Small intestine (tissue), 7 donors: Measurements from ENCODE around the gene ERH. TPM values are rescaled to one million over a fixed set of nuclear protein-coding genes. Genes with fewer than 3 reads are reported as not detected.

Experiments used
- DNase-seq, 2 donors: peaks; one replicate each; pipeline versions ENCODE4 v3.0.0 to v3.0.0-alpha.2; 2013
- FAIRE-seq: peaks from 2 replicates; lab custom pipeline; 2012; peaks lifted over from hg19 to GRCh38; lab: Jason Lieb, UNC
- H3K27ac ChIP-seq, 3 donors: one replicate each; pipeline ENCODE4 v1.5.1; 2013; ENCODE audit warnings: low read length in 2 of 3, mild to moderate bottlenecking in 2 of 3, control low read depth in 1 of 3, inconsistent platforms in 1 of 3, low read depth in 1 of 3, moderate library complexity in 1 of 3
- H3K27me3 ChIP-seq, 3 donors: one replicate each; pipeline ENCODE4 v1.6.1; 2013; ENCODE audit warnings: low read length in 3 of 3, inconsistent platforms in 1 of 3; ENCODE audit not compliant: control insufficient read depth in 3 of 3, insufficient read depth in 3 of 3
- H3K36me3 ChIP-seq, 3 donors: one replicate each; pipeline ENCODE4 v1.6.1; 2013; ENCODE audit warnings: low read length in 3 of 3, inconsistent platforms in 1 of 3, low read depth in 1 of 3, mild to moderate bottlenecking in 1 of 3, moderate library complexity in 1 of 3; ENCODE audit not compliant: control insufficient read depth in 3 of 3, insufficient read depth in 2 of 3
- H3K4me1 ChIP-seq, 3 donors: one replicate each; pipeline ENCODE4 v1.6.1; 2013; ENCODE audit warnings: low read length in 2 of 3, inconsistent platforms in 1 of 3, low read depth in 1 of 3, mild to moderate bottlenecking in 1 of 3, moderate library complexity in 1 of 3; ENCODE audit not compliant: control insufficient read depth in 3 of 3, insufficient read depth in 2 of 3
- H3K4me3 ChIP-seq, 3 donors: one replicate each; pipeline ENCODE4 v1.5.1; 2013; ENCODE audit warnings: low read length in 3 of 3, control low read depth in 1 of 3, inconsistent platforms in 1 of 3, low read depth in 1 of 3, mild to moderate bottlenecking in 1 of 3, moderate library complexity in 1 of 3
- H3K9me3 ChIP-seq, 2 donors: one replicate each; pipeline ENCODE4 v1.6.1; 2013; ENCODE audit warnings: low read depth in 1 of 2, low read length in 1 of 2; ENCODE audit not compliant: control insufficient read depth in 2 of 2, insufficient read depth in 1 of 2
- WGBS, 3 donors: extraction: QIAGEN DNeasy Blood & Tissue Kit; methylation state at CpG; one replicate each; pipeline ENCODE4 v1.1.7; 2013; 5-methylcytosine and 5-hydroxymethylcytosine counted together
- polyA plus RNA-seq, 4 donors: library from polyadenylated mRNA; stranded (reverse) in 3 of 4; unstranded in 1 of 4; fragments of 200-250 nt in 3 of 4; fragments of 120-200 nt in 1 of 4; gene quantifications; one replicate each; pipeline versions ENCODE4 v1.2.1 to v1.2.3, GENCODE V29; 2013
- donor health status: healthy with polysubstance abuse.
- donor health status: control.
- donor health status: control.
- donor health status: Bipolar disorder and iron deficiency.
- donor health status: healthy.

The ERH gene
- polyA plus RNA-seq, 4 donors: 131 to 207 (median 141) TPM

- Histone ChIP-seq H3K27me3 (no peaks in the 10 kb centered on the region), H3K4me1 (no peaks in the 10 kb centered on the region), H3K9me3 (no peaks in the 10 kb centered on the region), H3K4me3 (no peak overlapping the region), H3K27ac (no peak overlapping the region), H3K36me3 (peaks cover 0 to 20% (median 0%) of the 10 kb centered on the region in 3 donors)
- WGBS, 3 donors: 93 to 96% (median 94%) methylated on average over 13 of the region's 13 CpGs
- FAIRE-seq (no peak), DNase-seq (no peak)
These were observed 58.7 kb downstream of the ERH start for GRCh38 chr14:69339426-69339825.

- Histone ChIP-seq H3K4me3 (no peak overlapping the region), H3K36me3 (peaks cover 0 to 25% (median 0%) of the 10 kb centered on the region in 3 donors), H3K27ac (no peak overlapping the region), H3K4me1 (no peaks in the 10 kb centered on the region), H3K9me3 (no peaks in the 10 kb centered on the region), H3K27me3 (no peaks in the 10 kb centered on the region)
- 91 to 97% (median 93%) methylated on average over 5 of the region's 5 CpGs for WGBS, 3 donors
- no peak for FAIRE-seq
- DNase-seq: no peak
These were observed 60.1 kb downstream of the ERH start for GRCh38 chr14:69337984-69338383.

GRCh38 chr14:69335371-69335771 lies 62.7 kb downstream of the ERH start:
- Histone ChIP-seq H3K27ac (no peak overlapping the region), H3K4me1 (no peaks in the 10 kb centered on the region), H3K36me3 (peaks cover 0 to 20% (median 0%) of the 10 kb centered on the region in 3 donors), H3K4me3 (no peak overlapping the region), H3K9me3 (no peaks in the 10 kb centered on the region), H3K27me3 (no peaks in the 10 kb centered on the region)
- DNase-seq (no peak), FAIRE-seq (no peak)
- WGBS, 3 donors: 63 to 82% (median 68%) methylated on average over 6 of the region's 6 CpGs

- WGBS, 3 donors: 88 to 93% (median 88%) methylated on average over 5 to 6 of the region's 6 CpGs
- DNase-seq: no peak
- H3K9me3 ChIP-seq: no peaks in the 10 kb centered on the region
- H3K36me3 ChIP-seq: peaks cover 0 to 20% (median 0%) of the 10 kb centered on the region in 3 donors
- no peak for FAIRE-seq
- no peaks in the 10 kb centered on the region for H3K27me3 ChIP-seq
- H3K4me1 ChIP-seq: no peaks in the 10 kb centered on the region
- no peak overlapping the region for H3K4me3 ChIP-seq
- no peak overlapping the region for H3K27ac ChIP-seq
These were observed 63.5 kb downstream of the ERH start for GRCh38 chr14:69334576-69334975.

GRCh38 chr14:69333791-69334337 lies 64.2 kb downstream of the ERH start:
- Histone ChIP-seq H3K9me3 (no peaks in the 10 kb centered on the region), H3K4me1 (no peaks in the 10 kb centered on the region), H3K27ac (no peak overlapping the region), H3K27me3 (no peaks in the 10 kb centered on the region), H3K36me3 (peaks cover 0 to 17% (median 0%) of the 10 kb centered on the region in 3 donors), H3K4me3 (no peak overlapping the region)
- FAIRE-seq (no peak), DNase-seq (no peak)
- WGBS, 3 donors: 71 to 83% (median 71%) methylated on average over 4 of the region's 4 CpGs

GRCh38 chr14:69332782-69333395 lies 65.2 kb downstream of the ERH start:
- H3K9me3 ChIP-seq: no peaks in the 10 kb centered on the region
- 84 to 88% (median 85%) methylated on average over 13 of the region's 13 CpGs for WGBS, 3 donors
- H3K4me1 ChIP-seq: no peaks in the 10 kb centered on the region
- FAIRE-seq: no peak
- DNase-seq: no peak
- H3K27ac ChIP-seq: no peak overlapping the region
- H3K27me3 ChIP-seq: no peaks in the 10 kb centered on the region
- peaks cover 0 to 16% (median 0%) of the 10 kb centered on the region in 3 donors for H3K36me3 ChIP-seq
- H3K4me3 ChIP-seq: no peak overlapping the region

- H3K36me3 ChIP-seq: peaks cover 0 to 24% (median 0%) of the 10 kb centered on the region in 3 donors
- no peaks in the 10 kb centered on the region for H3K4me1 ChIP-seq
- DNase-seq: no peak
- H3K27ac ChIP-seq: no peak overlapping the region
- no peaks in the 10 kb centered on the region for H3K9me3 ChIP-seq
- H3K4me3 ChIP-seq: no peak overlapping the region
- no peak for FAIRE-seq
- WGBS, 3 donors: 78 to 91% (median 84%) methylated on average over 4 of the region's 4 CpGs
- H3K27me3 ChIP-seq: no peaks in the 10 kb centered on the region
These were observed 66.9 kb downstream of the ERH start for GRCh38 chr14:69331206-69331605.
